BJ (cell line): ENCODE data around the gene ZNF367. TPM values are rescaled to one million over a fixed set of nuclear protein-coding genes. Genes with fewer than 3 reads are reported as not detected.
"Not testable (repeated sequence)": the region's sequence is repeated elsewhere in the genome, so short reads cannot be mapped to it uniquely, and the experiment has no call there.

Source experiments
- CTCF ChIA-PET: fragments of 350-600 bp; formaldehyde crosslinking; extraction: SDS; loops from one replicate; lab custom pipeline; 2021; ENCODE audit warnings: antibody characterized with exemption, inconsistent platforms; lab: Yijun Ruan, JAX
- POLR2A ChIA-PET: fragments of 300-600 bp; sonication (Branson Sonifier 250); formaldehyde crosslinking; extraction: SDS; loops from one replicate; lab custom pipeline; 2021; ENCODE audit warnings: antibody characterized with exemption; lab: Charles Lee
- DNase-seq: peaks from one replicate; pipeline ENCODE4 v3.0.0-alpha.2; 2011; ENCODE audit warnings: low read depth
- H3K27me3 ChIP-seq: 2 replicates; pipeline ENCODE4 v1.6.0; 2011; ENCODE audit warnings: low read length; ENCODE audit not compliant: control insufficient read depth, insufficient read depth
- H3K36me3 ChIP-seq: 2 replicates; pipeline ENCODE4 v1.5.1; 2011; ENCODE audit warnings: low read length; ENCODE audit not compliant: control insufficient read depth, insufficient read depth
- H3K4me3 ChIP-seq: 2 replicates; pipeline ENCODE4 v1.5.1; 2011; ENCODE audit warnings: low read depth, mild to moderate bottlenecking, control low read depth, low read length
- polyA plus RNA-seq: library from polyadenylated mRNA; depleted of rRNA; stranded (reverse); fragments of >200 nt; gene quantifications from 2 replicates; pipeline ENCODE4 v1.2.3, GENCODE V29; 2011
- TF ChIP-seq, protein P1 (sequence below): IDR thresholded peaks from 2 replicates; pipeline ENCODE4 v1.5.1; 2011; ENCODE audit warnings: low read depth, mild to moderate bottlenecking, control low read depth, inconsistent platforms, low read length, moderate library complexity; ENCODE audit not compliant: insufficient read depth

ZNF367 gene
- polyA plus RNA-seq, 1 experiment: 0.97 TPM

DNA sequence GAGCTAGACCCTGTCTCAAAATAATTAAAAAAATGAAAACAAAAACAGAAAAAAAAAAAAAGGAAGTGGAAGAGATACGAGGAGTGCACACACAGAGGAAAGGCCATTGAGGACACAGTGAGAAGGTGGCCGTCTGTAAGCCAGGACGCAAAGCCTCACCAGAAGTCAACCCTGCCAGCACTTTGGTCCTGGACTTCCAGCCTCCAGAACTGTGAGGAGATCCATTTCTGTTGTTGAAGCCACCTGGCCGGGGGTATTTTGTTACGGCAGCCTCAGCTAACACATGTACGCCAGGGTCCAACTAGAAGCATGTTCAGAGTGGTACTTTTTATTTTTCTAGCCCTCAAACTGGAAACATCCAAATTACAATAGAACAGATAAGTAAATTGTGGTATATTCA, 56.5 kb downstream of the ZNF367 start:
- Histone ChIP-seq H3K4me3 (no peak overlapping the region), H3K36me3 (0 out of 2 replicates have a peak, but pooled peaks cover 1% of the 10 kb centered on the region), H3K27me3 (no peaks in the 10 kb centered on the region)
- ChIA-PET CTCF (interaction anchor here (0.5 kb wide), 1 partner anchor 17 kb away, joined by 3 read pairs; no protein-coding TSS in a partner anchor), POLR2A (no interaction called here)
- no peak for DNase-seq
- TF ChIP-seq, protein P1, sequence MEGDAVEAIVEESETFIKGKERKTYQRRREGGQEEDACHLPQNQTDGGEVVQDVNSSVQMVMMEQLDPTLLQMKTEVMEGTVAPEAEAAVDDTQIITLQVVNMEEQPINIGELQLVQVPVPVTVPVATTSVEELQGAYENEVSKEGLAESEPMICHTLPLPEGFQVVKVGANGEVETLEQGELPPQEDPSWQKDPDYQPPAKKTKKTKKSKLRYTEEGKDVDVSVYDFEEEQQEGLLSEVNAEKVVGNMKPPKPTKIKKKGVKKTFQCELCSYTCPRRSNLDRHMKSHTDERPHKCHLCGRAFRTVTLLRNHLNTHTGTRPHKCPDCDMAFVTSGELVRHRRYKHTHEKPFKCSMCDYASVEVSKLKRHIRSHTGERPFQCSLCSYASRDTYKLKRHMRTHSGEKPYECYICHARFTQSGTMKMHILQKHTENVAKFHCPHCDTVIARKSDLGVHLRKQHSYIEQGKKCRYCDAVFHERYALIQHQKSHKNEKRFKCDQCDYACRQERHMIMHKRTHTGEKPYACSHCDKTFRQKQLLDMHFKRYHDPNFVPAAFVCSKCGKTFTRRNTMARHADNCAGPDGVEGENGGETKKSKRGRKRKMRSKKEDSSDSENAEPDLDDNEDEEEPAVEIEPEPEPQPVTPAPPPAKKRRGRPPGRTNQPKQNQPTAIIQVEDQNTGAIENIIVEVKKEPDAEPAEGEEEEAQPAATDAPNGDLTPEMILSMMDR: no peak

- TF ChIP-seq, protein P1: no peak
- CTCF ChIA-PET: interaction anchor here (1.5 kb wide), 1 partner anchor 306 kb away, joined by 3 read pairs; no protein-coding TSS in a partner anchor
- POLR2A ChIA-PET: no interaction called here
- Histone ChIP-seq H3K27me3 (no peaks in the 10 kb centered on the region), H3K4me3 (no peak overlapping the region), H3K36me3 (0 out of 2 replicates have a peak, but pooled peaks cover 1% of the 10 kb centered on the region)
- DNase-seq: no peak
These were observed 57.2 kb downstream of the ZNF367 start for GRCh38 chr9:96360976-96361375.

GRCh38 chr9:96360523-96360922, 57.6 kb downstream of the ZNF367 start:
- CTCF ChIA-PET: interaction anchor here (1.5 kb wide), 1 partner anchor 306 kb away, joined by 3 read pairs; no protein-coding TSS in a partner anchor
- H3K27me3 ChIP-seq, H3K4me3 ChIP-seq, H3K36me3 ChIP-seq, DNase-seq, POLR2A ChIA-PET: not testable (repeated sequence)

- peaks cover 2% of the 10 kb centered on the region; the same call in 1 of the 2 replicates for H3K36me3 ChIP-seq
- H3K27me3 ChIP-seq: no peaks in the 10 kb centered on the region
- H3K4me3 ChIP-seq: no peak overlapping the region
- POLR2A ChIA-PET: no interaction called here
- CTCF ChIA-PET: no interaction called here
- no peak for DNase-seq
- TF ChIP-seq, protein P1: no peak
These were observed 67.3 kb downstream of the ZNF367 start for GRCh38 chr9:96350866-96351265.

DNA sequence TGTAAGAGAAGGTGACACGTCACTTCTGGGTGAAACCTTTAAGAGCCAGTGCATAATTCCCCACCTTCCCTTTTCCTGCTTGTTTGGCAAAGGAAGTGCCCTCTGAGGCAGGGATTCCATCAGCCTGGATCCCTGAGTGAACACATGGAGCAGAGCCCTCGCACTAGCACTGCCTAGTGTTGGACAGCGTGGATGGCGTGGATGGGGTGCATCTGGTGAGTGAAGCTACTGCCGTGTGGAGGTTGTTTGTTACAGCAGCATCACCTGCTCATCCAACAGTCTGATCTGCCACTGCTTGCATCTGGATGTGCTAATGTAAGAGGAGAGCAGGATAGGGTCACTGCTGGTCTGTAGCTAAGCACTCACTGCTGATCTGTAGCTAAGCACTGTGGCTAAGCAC, 69.9 kb downstream of the ZNF367 start:
- Histone ChIP-seq H3K4me3 (no peak overlapping the region), H3K27me3 (no peaks in the 10 kb centered on the region), H3K36me3 (peaks cover 2% of the 10 kb centered on the region; the same call in 1 of the 2 replicates)
- ChIA-PET POLR2A (no interaction called here), CTCF (no interaction called here)
- TF ChIP-seq, protein P1: no peak
- DNase-seq: no peak

GRCh38 chr9:96345551-96345950, 72.6 kb downstream of the ZNF367 start:
- POLR2A ChIA-PET: no interaction called here

More at GRCh38 chr9:96345551-96345950, 72.6 kb downstream of the ZNF367 start:
- Histone ChIP-seq H3K27me3 (no peaks in the 10 kb centered on the region), H3K36me3 (peaks cover 5% of the 10 kb centered on the region), H3K4me3 (no peak overlapping the region)
- CTCF ChIA-PET: no interaction called here
- no peak for DNase-seq
- TF ChIP-seq, protein P1: no peak
